ENCODE results near the gene ZNF628.
A peak's percentile ranks its signal among the peaks of the same experiment; 100 is the strongest.

The ZNF628 gene

DNA sequence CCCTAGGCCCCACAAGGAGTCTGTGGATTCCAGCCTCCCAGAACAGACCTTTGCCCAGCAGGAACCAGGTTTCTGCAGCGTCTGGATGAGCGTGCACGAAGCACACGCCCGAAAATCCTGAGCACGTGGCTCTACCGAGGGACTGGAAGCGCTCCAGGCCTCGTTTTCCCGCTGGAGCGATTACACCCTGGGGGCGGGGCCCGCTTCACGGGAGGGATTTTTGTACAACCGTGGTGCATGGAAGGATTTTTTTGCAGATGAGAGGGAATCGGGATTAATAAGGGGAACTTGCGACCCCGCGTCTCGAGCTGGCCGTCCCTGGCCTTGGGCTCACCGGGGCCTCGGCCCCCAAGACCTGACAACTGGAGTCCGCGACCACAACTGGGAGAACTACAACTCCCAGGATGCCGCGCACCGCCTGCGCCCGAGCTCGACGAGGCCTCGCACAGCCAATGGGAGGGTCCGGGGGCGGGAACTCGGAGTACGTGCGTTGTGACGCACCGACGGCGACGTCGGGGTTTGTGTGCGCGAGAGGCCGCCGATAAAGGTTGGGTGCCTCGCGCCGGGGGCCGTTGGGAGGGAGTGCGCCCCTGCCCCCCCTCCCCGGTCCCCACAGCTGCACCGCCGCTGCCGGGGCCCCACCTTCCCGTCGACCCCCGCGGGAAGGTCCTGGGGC lies at the start of gene ZNF628:
ZNF628 (plus strand) TSS at position 518 of the 676 bp plus-strand sequence. CDS start 3,294 bp downstream, outside the sequence.
- Histone ChIP-seq H3K9me3 (ENCODE audit: control insufficient read depth, insufficient read depth, low read length) (no peaks in the 10 kb centered on the region), H3K4me1 (ENCODE audit: control insufficient read depth, insufficient read depth, low read length) (peaks cover 2% of the 10 kb centered on the region; the same call in 1 of the 2 replicates), H3K27me3 (ENCODE audit: control insufficient read depth, insufficient read depth, low read length) (no peaks in the 10 kb centered on the region), H3K27ac (ENCODE audit: low read length) (no peak within 1 kb of the TSS), H3K36me3 (ENCODE audit: control insufficient read depth, insufficient read depth, low read length) (no peaks in the 10 kb centered on the region), H3K4me3 (ENCODE audit: low read length) (peak within 1 kb of the TSS; percentile 71; the same call in 1 of the 2 replicates)
- peak; percentile 91 for DNase-seq (ENCODE audit: low read depth, low spot score)
- no CpG with 5 or more reads among the region's 61 CpGs for WGBS (ENCODE audit: insufficient coverage, insufficient read length)

GRCh38 chr19:55431183-55431582 lies 45.2 kb upstream of the ZNF628 start:
- Histone ChIP-seq H3K4me3 (ENCODE audit: low read length) (no peak overlapping the region), H3K9me3 (ENCODE audit: control insufficient read depth, insufficient read depth, low read length) (no peaks in the 10 kb centered on the region), H3K4me1 (ENCODE audit: control insufficient read depth, insufficient read depth, low read length) (no peaks in the 10 kb centered on the region), H3K27ac (ENCODE audit: low read length) (no peak overlapping the region), H3K27me3 (ENCODE audit: control insufficient read depth, insufficient read depth, low read length) (no peaks in the 10 kb centered on the region), H3K36me3 (ENCODE audit: control insufficient read depth, insufficient read depth, low read length) (no peaks in the 10 kb centered on the region; the same call in 1 of the 2 replicates)
- no CpG with 5 or more reads among the region's 1 CpG for WGBS (ENCODE audit: insufficient coverage, insufficient read length)
- DNase-seq (ENCODE audit: low read depth, low spot score), result no peak

- Histone ChIP-seq H3K9me3 (ENCODE audit: control insufficient read depth, insufficient read depth, low read length) (no peaks in the 10 kb centered on the region), H3K4me3 (ENCODE audit: low read length) (no peak overlapping the region), H3K36me3 (ENCODE audit: control insufficient read depth, insufficient read depth, low read length) (no peaks in the 10 kb centered on the region; the same call in 1 of the 2 replicates), H3K27ac (ENCODE audit: low read length) (no peak overlapping the region), H3K4me1 (ENCODE audit: control insufficient read depth, insufficient read depth, low read length) (no peaks in the 10 kb centered on the region), H3K27me3 (ENCODE audit: control insufficient read depth, insufficient read depth, low read length) (no peaks in the 10 kb centered on the region)
- DNase-seq (ENCODE audit: low read depth, low spot score), result no peak
- WGBS (ENCODE audit: insufficient coverage, insufficient read length), result no CpG with 5 or more reads among the region's 14 CpGs
Observed at GRCh38 chr19:55432241-55432959, 44.0 kb upstream of the ZNF628 start.

GRCh38 chr19:55433292-55433691 lies 43.1 kb upstream of the ZNF628 start:
- Histone ChIP-seq H3K27me3 (ENCODE audit: control insufficient read depth, insufficient read depth, low read length) (no peaks in the 10 kb centered on the region), H3K9me3 (ENCODE audit: control insufficient read depth, insufficient read depth, low read length) (no peaks in the 10 kb centered on the region), H3K27ac (ENCODE audit: low read length) (no peak overlapping the region), H3K4me1 (ENCODE audit: control insufficient read depth, insufficient read depth, low read length) (peaks cover 3% of the 10 kb centered on the region; the same call in 1 of the 2 replicates), H3K4me3 (ENCODE audit: low read length) (no peak overlapping the region), H3K36me3 (ENCODE audit: control insufficient read depth, insufficient read depth, low read length) (no peaks in the 10 kb centered on the region; the same call in 1 of the 2 replicates)
- WGBS (ENCODE audit: insufficient coverage, insufficient read length), result no CpG with 5 or more reads among the region's 48 CpGs
- no peak for DNase-seq (ENCODE audit: low read depth, low spot score)

DNA sequence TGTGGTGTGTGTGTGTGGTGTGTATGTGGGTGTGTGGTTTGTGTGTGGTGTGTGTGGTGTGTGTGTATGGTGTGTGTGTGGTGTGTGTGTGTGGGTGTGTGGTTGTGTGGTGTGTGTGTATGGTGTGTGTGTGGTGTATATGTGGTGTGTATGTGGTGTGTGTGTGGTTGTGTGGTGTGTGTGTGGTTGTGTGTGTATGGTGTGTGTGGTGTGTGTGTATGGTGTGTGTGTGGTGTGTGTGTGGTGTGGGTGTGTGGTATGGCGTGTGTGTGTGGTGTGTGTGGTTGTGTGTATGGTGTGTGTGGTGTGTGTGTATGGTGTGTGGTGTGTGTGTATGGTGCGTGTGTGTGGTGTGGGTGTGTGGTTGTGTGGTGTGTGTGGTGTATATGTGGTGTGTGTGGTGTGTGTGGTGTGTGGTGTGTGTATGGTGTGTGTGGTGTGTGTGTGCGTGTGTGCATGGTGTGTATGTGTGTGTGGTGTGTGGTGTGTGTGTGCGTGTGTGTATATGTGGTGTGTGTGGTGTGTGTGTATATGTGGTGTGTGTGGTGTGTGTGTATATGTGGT lies 42.0 kb upstream of the ZNF628 start:
- no peak for DNase-seq (ENCODE audit: low read depth, low spot score)
- WGBS (ENCODE audit: insufficient coverage, insufficient read length), result 99% methylated on average over 4 of the region's 4 CpGs
- no peak overlapping the region for H3K4me3 ChIP-seq (ENCODE audit: low read length)
- H3K9me3 ChIP-seq (ENCODE audit: control insufficient read depth, insufficient read depth, low read length), result no peaks in the 10 kb centered on the region
- H3K4me1 ChIP-seq (ENCODE audit: control insufficient read depth, insufficient read depth, low read length), result peaks cover 3% of the 10 kb centered on the region; the same call in 1 of the 2 replicates
- H3K27me3 ChIP-seq (ENCODE audit: control insufficient read depth, insufficient read depth, low read length), result 0 out of 2 replicates have a peak, but pooled peaks cover 2% of the 10 kb centered on the region
- H3K36me3 ChIP-seq (ENCODE audit: control insufficient read depth, insufficient read depth, low read length), result no peaks in the 10 kb centered on the region; the same call in 1 of the 2 replicates
- no peak overlapping the region for H3K27ac ChIP-seq (ENCODE audit: low read length)

DNA sequence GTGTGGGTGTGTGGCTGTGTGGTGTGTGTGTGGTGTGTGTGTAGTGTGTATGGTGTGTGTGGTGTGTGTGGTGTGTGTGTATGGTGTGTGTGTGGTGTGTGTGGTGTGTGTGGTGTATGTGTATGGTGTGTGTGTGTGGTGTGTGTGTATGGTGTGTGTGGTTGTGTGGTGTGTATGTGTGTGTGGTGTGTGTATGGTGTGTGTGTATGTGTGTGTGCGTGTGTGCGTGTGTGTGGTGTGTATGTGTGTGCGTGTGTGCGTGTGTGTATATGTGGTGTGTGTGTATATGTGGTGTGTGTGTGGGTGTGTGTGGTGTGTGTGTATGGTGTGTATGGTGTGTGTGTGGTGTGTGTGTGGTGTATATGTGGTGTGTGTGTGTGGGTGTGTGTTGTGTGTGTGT lies 41.4 kb upstream of the ZNF628 start:
- no peak for DNase-seq (ENCODE audit: low read depth, low spot score)
- no peaks in the 10 kb centered on the region; the same call in 1 of the 2 replicates for H3K36me3 ChIP-seq (ENCODE audit: control insufficient read depth, insufficient read depth, low read length)
- 0 out of 2 replicates have a peak, but pooled peaks cover 2% of the 10 kb centered on the region for H3K27me3 ChIP-seq (ENCODE audit: control insufficient read depth, insufficient read depth, low read length)
- H3K27ac ChIP-seq (ENCODE audit: low read length), result no peak overlapping the region
- no peaks in the 10 kb centered on the region for H3K9me3 ChIP-seq (ENCODE audit: control insufficient read depth, insufficient read depth, low read length)
- H3K4me1 ChIP-seq (ENCODE audit: control insufficient read depth, insufficient read depth, low read length), result peaks cover 3% of the 10 kb centered on the region; the same call in 1 of the 2 replicates
- 100% methylated on average over 4 of the region's 4 CpGs for WGBS (ENCODE audit: insufficient coverage, insufficient read length)
- no peak overlapping the region for H3K4me3 ChIP-seq (ENCODE audit: low read length)

DNA sequence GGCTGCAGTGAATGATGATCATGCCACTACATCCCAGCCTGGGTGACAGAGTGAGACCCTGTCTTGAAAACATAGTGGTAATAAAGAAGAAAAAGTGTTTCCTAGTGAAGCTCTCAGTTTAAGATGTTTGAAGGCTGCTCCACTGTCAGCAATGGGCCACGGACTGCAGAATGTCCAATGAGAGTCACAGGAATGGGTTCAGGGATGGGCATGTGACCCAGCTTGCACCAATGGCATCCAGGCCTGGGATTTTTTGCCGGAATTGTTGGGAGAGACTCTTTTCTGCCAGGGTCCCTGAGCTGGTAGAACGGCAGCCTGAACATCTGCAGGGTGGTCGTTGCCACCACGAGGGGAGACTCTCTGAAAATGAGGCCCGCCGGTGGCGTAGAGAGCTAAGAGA lies 39.6 kb upstream of the ZNF628 start:
- H3K27me3 ChIP-seq (ENCODE audit: control insufficient read depth, insufficient read depth, low read length), result peaks cover 10% of the 10 kb centered on the region; the same call in 1 of the 2 replicates
- H3K9me3 ChIP-seq (ENCODE audit: control insufficient read depth, insufficient read depth, low read length), result no peaks in the 10 kb centered on the region
- H3K27ac ChIP-seq (ENCODE audit: low read length), result no peak overlapping the region
- peaks cover 3% of the 10 kb centered on the region; the same call in 1 of the 2 replicates for H3K4me1 ChIP-seq (ENCODE audit: control insufficient read depth, insufficient read depth, low read length)
- H3K4me3 ChIP-seq (ENCODE audit: low read length), result no peak overlapping the region
- no peaks in the 10 kb centered on the region; the same call in 1 of the 2 replicates for H3K36me3 ChIP-seq (ENCODE audit: control insufficient read depth, insufficient read depth, low read length)
- WGBS (ENCODE audit: insufficient coverage, insufficient read length), result no CpG with 5 or more reads among the region's 8 CpGs
- DNase-seq (ENCODE audit: low read depth, low spot score), result no peak

- H3K9me3 ChIP-seq (ENCODE audit: control insufficient read depth, insufficient read depth, low read length), result no peaks in the 10 kb centered on the region
- no peaks in the 10 kb centered on the region; the same call in 1 of the 2 replicates for H3K36me3 ChIP-seq (ENCODE audit: control insufficient read depth, insufficient read depth, low read length)
- WGBS (ENCODE audit: insufficient coverage, insufficient read length), result no CpG with 5 or more reads among the region's 17 CpGs
- no peak for DNase-seq (ENCODE audit: low read depth, low spot score)
- peaks cover 3% of the 10 kb centered on the region; the same call in 1 of the 2 replicates for H3K4me1 ChIP-seq (ENCODE audit: control insufficient read depth, insufficient read depth, low read length)
- H3K27ac ChIP-seq (ENCODE audit: low read length), result no peak overlapping the region
- no peak overlapping the region for H3K4me3 ChIP-seq (ENCODE audit: low read length)
- H3K27me3 ChIP-seq (ENCODE audit: control insufficient read depth, insufficient read depth, low read length), result peaks cover 10% of the 10 kb centered on the region; the same call in 1 of the 2 replicates
Observed at GRCh38 chr19:55437410-55437809, 39.0 kb upstream of the ZNF628 start.

DNA sequence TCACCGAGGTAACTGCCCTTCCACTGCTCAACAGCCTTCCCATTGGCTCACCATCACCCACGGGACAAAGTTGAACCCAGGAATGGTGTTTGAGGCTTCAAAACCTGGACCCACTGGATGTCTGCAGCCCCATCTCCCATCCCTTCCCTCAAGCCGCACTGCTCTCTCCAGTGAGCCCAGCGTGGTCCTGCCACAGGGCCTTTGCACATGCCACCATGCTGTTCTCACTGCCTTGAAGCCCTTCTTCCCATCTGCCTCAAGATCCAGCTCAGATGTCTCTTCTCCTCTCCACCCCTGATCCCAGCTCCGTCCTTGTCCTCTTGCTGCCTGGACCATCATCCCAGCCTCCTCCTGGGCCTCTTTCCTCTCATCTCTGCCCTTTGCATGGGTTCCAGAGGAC lies 37.4 kb upstream of the ZNF628 start:
- WGBS (ENCODE audit: insufficient coverage, insufficient read length), result no CpG with 5 or more reads among the region's 5 CpGs
- H3K27ac ChIP-seq (ENCODE audit: low read length), result no peak overlapping the region
- DNase-seq (ENCODE audit: low read depth, low spot score), result no peak
- H3K27me3 ChIP-seq (ENCODE audit: control insufficient read depth, insufficient read depth, low read length), result peaks cover 21% of the 10 kb centered on the region
- H3K9me3 ChIP-seq (ENCODE audit: control insufficient read depth, insufficient read depth, low read length), result no peaks in the 10 kb centered on the region
- no peaks in the 10 kb centered on the region for H3K36me3 ChIP-seq (ENCODE audit: control insufficient read depth, insufficient read depth, low read length)
- H3K4me1 ChIP-seq (ENCODE audit: control insufficient read depth, insufficient read depth, low read length), result peaks cover 3% of the 10 kb centered on the region; the same call in 1 of the 2 replicates
- no peak overlapping the region for H3K4me3 ChIP-seq (ENCODE audit: low read length)

GRCh38 chr19:55440411-55441105 lies 35.9 kb upstream of the ZNF628 start:
- peaks cover 34% of the 10 kb centered on the region for H3K27me3 ChIP-seq (ENCODE audit: control insufficient read depth, insufficient read depth, low read length)
- H3K36me3 ChIP-seq (ENCODE audit: control insufficient read depth, insufficient read depth, low read length), result no peaks in the 10 kb centered on the region
- peak overlapping the region; percentile 33; the same call in 1 of the 2 replicates for H3K4me3 ChIP-seq (ENCODE audit: low read length)
- no CpG with 5 or more reads among the region's 39 CpGs for WGBS (ENCODE audit: insufficient coverage, insufficient read length)
- H3K27ac ChIP-seq (ENCODE audit: low read length), result no peak overlapping the region
- no peaks in the 10 kb centered on the region for H3K9me3 ChIP-seq (ENCODE audit: control insufficient read depth, insufficient read depth, low read length)
- no peak for DNase-seq (ENCODE audit: low read depth, low spot score)
- H3K4me1 ChIP-seq (ENCODE audit: control insufficient read depth, insufficient read depth, low read length), result peaks cover 3% of the 10 kb centered on the region; the same call in 1 of the 2 replicates
